Adrenal gland (tissue), 12 donors: ENCODE data around the gene SH2D7. TPM values are rescaled to one million over a fixed set of nuclear protein-coding genes. Genes with fewer than 3 reads are reported as not detected.
"Not testable (repeated sequence)": the region's sequence is repeated elsewhere in the genome, so short reads cannot be mapped to it uniquely, and the experiment has no call there.

Experiments used
- DNase-seq, 7 donors: peaks; one replicate each; pipeline ENCODE4 v3.0.0-alpha.2; 2019 to 2020
- H3K27ac ChIP-seq, 5 donors: fragments of 200-600 bp; sonication (generic) in 4 of 5; 1 replicate in 3 of 5; 2 replicates in 2 of 5; pipeline versions ENCODE4 v1.5.1 to v1.8.0; 2016 to 2020; ENCODE audit warnings: mild to moderate bottlenecking in 1 of 5
- H3K27me3 ChIP-seq: fragments of 200-600 bp; 2 replicates; pipeline ENCODE4 v1.8.0; 2021
- H3K36me3 ChIP-seq, 2 donors: fragments of 200-600 bp; replicated peaks in 1 of 2; 1 replicate in 1 of 2; 2 replicates in 1 of 2; pipeline versions ENCODE4 v1.5.1 to v1.8.0; 2018 to 2022
- H3K4me1 ChIP-seq, 2 donors: fragments of 200-600 bp; replicated peaks in 1 of 2; 1 replicate in 1 of 2; 2 replicates in 1 of 2; pipeline versions ENCODE4 v1.5.1 to v1.8.0; 2018 to 2021
- H3K4me3 ChIP-seq, 4 donors: fragments of 200-600 bp; sonication (generic) in 3 of 4; one replicate each; pipeline ENCODE4 v1.5.1; 2016 to 2018
- H3K9me3 ChIP-seq, 3 donors: fragments of 200-600 bp; sonication (generic) in 1 of 3; replicated peaks in 1 of 3; 1 replicate in 2 of 3; 2 replicates in 1 of 3; pipeline versions ENCODE4 v1.5.1 to v1.8.0; 2016 to 2021
- POLR2A ChIP-seq, 2 donors: fragments of 450-650 bp; IDR thresholded peaks; one replicate each; pipeline ENCODE4 v1.6.1; 2017; ENCODE audit warnings: antibody characterized with exemption in 2 of 2, mild to moderate bottlenecking in 2 of 2, moderate library complexity in 1 of 2
- WGBS, 4 donors: extraction: QIAGEN DNeasy Blood & Tissue Kit in 2 of 4; methylation state at CpG; one replicate each; pipeline versions ENCODE4 v1.1.5 to v1.1.7; 2013 to 2017; 5-methylcytosine and 5-hydroxymethylcytosine counted together
- intact Hi-C, 2 donors: fragments of 100-400 bp; cut with DNase I; formaldehyde crosslinking; loops; one replicate each; pipeline versions ENCODE4 v1.14.1 to v1.15.0; 2022 to 2023
- polyA plus RNA-seq, 3 donors: library from polyadenylated mRNA; stranded (reverse); fragments of 200-250 nt in 2 of 3; fragments of 350-450 nt in 1 of 3; fragmentation: Illumina TruSeq in 1 of 3; extraction: RNeasy Lipid Tissue Mini Kit (QIAGEN cat#74804) in 1 of 3; gene quantifications; one replicate each; pipeline ENCODE4 v1.2.3, GENCODE V29; 2013 to 2014
- small RNA-seq, 2 donors: library from RNA; depleted of rRNA; stranded (forward); fragments of <200 nt; gene quantifications; one replicate each; pipeline ENCODE3, GENCODE V24; 2016
- total RNA-seq, 9 donors: library from RNA; depleted of rRNA in 4 of 9; stranded (reverse); fragments of >200 nt in 4 of 9; fragments of 120-200 nt in 1 of 9; fragmentation: NEBNext Ultra II Directional in 1 of 9; extraction: Animal tissue kit (Norgen Biotek cat#: 25700) in 1 of 9; gene quantifications; one replicate each; pipeline versions ENCODE4 v1.1.0 to v1.2.4, GENCODE V29; 2013 to 2023
- TF ChIP-seq, protein P1 (sequence below), 6 experiments: fragments of 450-650 bp in 4 of 6; fragments of 200-600 bp in 2 of 6; sonication (generic) in 1 of 6; IDR thresholded peaks; 1 replicate in 5 of 6; 2 replicates in 1 of 6; pipeline versions ENCODE4 v1.5.1 to v1.8.0; 2016 to 2021; ENCODE audit warnings: antibody characterized with exemption in 6 of 6, mild to moderate bottlenecking in 2 of 6, moderate library complexity in 1 of 6
- donor health status: healthy with polysubstance abuse.
- donor health status: Bipolar disorder and iron deficiency.
- donor health status: DM: yes; HTN: yes; CAD: no.
- donor health status: DM: no; HTN: no; CAD: no.
- donor health status: DM: no; HTN: no; CAD: no.
- donor health status: DM: yes; HTN: yes; CAD: no.

Gene SH2D7
- total and polyA plus RNA-seq, 12 donors, result not detected

- peak; percentile 68 to 90 for TF ChIP-seq POLR2A (IDR thresholded peaks at IDR 0.05)
- TF ChIP-seq, protein P1, sequence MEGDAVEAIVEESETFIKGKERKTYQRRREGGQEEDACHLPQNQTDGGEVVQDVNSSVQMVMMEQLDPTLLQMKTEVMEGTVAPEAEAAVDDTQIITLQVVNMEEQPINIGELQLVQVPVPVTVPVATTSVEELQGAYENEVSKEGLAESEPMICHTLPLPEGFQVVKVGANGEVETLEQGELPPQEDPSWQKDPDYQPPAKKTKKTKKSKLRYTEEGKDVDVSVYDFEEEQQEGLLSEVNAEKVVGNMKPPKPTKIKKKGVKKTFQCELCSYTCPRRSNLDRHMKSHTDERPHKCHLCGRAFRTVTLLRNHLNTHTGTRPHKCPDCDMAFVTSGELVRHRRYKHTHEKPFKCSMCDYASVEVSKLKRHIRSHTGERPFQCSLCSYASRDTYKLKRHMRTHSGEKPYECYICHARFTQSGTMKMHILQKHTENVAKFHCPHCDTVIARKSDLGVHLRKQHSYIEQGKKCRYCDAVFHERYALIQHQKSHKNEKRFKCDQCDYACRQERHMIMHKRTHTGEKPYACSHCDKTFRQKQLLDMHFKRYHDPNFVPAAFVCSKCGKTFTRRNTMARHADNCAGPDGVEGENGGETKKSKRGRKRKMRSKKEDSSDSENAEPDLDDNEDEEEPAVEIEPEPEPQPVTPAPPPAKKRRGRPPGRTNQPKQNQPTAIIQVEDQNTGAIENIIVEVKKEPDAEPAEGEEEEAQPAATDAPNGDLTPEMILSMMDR (IDR thresholded peaks at IDR 0.05), result no peak
These were observed 56.9 kb downstream of the SH2D7 start, which contains the start of gene IDH3A for GRCh38 chr15:78149068-78149804. TSS of gene IDH3A (plus strand) at chr15:78149362. CDS start at chr15:78149404, 42 bp downstream.

GRCh38 chr15:78149805-78150751, 57.7 kb downstream of the SH2D7 start:
- DNase-seq, result peak in 1 of 7 donors; percentile 51
- Histone ChIP-seq H3K36me3 (no peaks in the 10 kb centered on the region), H3K4me1 (peaks cover 13 to 59% of the 10 kb centered on the region in 2 donors), H3K27ac (peak overlapping the region; percentile 82 to 97 (median 91)), H3K4me3 (peak overlapping the region; percentile 49 to 73 (median 52)), H3K27me3 (no peaks in the 10 kb centered on the region), H3K9me3 (no peaks in the 10 kb centered on the region)
- intact Hi-C loops, result no loop called here
- 7 to 19% (median 13%) methylated on average over 10 to 20 of the region's 20 CpGs for WGBS, 4 donors
- TF ChIP-seq POLR2A (IDR thresholded peaks at IDR 0.05), result no peak
- TF ChIP-seq, protein P1 (IDR thresholded peaks at IDR 0.05), result no peak

More at GRCh38 chr15:78149068-78149804, 56.9 kb downstream of the SH2D7 start, which contains the start of gene IDH3A:
- H3K4me1 ChIP-seq, result peaks cover 11 to 50% of the 10 kb centered on the region in 2 donors
- peak within 1 kb of the TSS; percentile 49 to 73 (median 52) for H3K4me3 ChIP-seq
- 0 to 1% (median 0%) methylated on average over 2 to 79 of the region's 79 CpGs for WGBS, 4 donors
- intact Hi-C loops, result no loop called here
- H3K27me3 ChIP-seq, result no peaks in the 10 kb centered on the region
- peak within 1 kb of the TSS; percentile 82 to 97 (median 91) for H3K27ac ChIP-seq
- no peaks in the 10 kb centered on the region for H3K36me3 ChIP-seq
- DNase-seq, result peak; percentile 99 to 100 (median 100)
- no peaks in the 10 kb centered on the region for H3K9me3 ChIP-seq

GRCh38 chr15:78151075-78151474, 58.7 kb downstream of the SH2D7 start:
- H3K4me3 ChIP-seq, intact Hi-C loops, H3K9me3 ChIP-seq, H3K36me3 ChIP-seq, H3K27me3 ChIP-seq: not testable (repeated sequence)
- WGBS, 4 donors, result 93 to 98% (median 95%) methylated on average over 8 of the region's 8 CpGs
- DNase-seq, result peak in 1 of 7 donors; percentile 39
- peak overlapping the region in 1 of 5 donors; percentile 22 for H3K27ac ChIP-seq
- peaks cover 23 to 69% of the 10 kb centered on the region in 2 donors for H3K4me1 ChIP-seq

Small RNAs within 50 kb of the gene (small RNA-seq; reads per million reads assigned to genes)
- gene RF00092, result 0 reads per million in 2 donors

Other genes with a start within 250 kb of the SH2D7 start
- gene TBC1D2B, start 14.8 kb upstream of the SH2D7 start, total RNA-seq, result 10 to 100 TPM; 31.1 to 95.0 (median 65.4) TPM
- gene TBC1D2B, start 14.8 kb upstream of the SH2D7 start, polyA plus RNA-seq, result 10 to 100 TPM; 16.3 to 24.5 (median 18.2) TPM
- gene CIB2, start 38.9 kb downstream of the SH2D7 start, total RNA-seq, result 10 to 100 TPM in 8 of 9 donors, 1 to 10 TPM in 1; 9.1 to 37.8 (median 21.1) TPM
- gene CIB2, start 38.9 kb downstream of the SH2D7 start, polyA plus RNA-seq, result 10 to 100 TPM in 1 of 3 donors, 1 to 10 TPM in 2; 4.4 to 27.6 (median 5.0) TPM
- 100 to 1,000 TPM in 8 of 9 donors, 10 to 100 TPM in 1; 61.5 to 392 (median 136) TPM for gene IDH3A, start 56.8 kb downstream of the SH2D7 start, total RNA-seq
- 100 to 1,000 TPM in 1 of 3 donors, 10 to 100 TPM in 2; 26.9 to 273 (median 50.5) TPM for gene IDH3A, start 56.8 kb downstream of the SH2D7 start, polyA plus RNA-seq
- gene ACSBG1, start 142.0 kb downstream of the SH2D7 start, total RNA-seq, result 10 to 100 TPM in 4 of 9 donors, 1 to 10 TPM in 5; 1.9 to 42.3 (median 6.7) TPM
- gene ACSBG1, start 142.0 kb downstream of the SH2D7 start, polyA plus RNA-seq, result 1 to 10 TPM; 2.5 to 5.8 (median 4.3) TPM
- gene DNAJA4, start 172.0 kb downstream of the SH2D7 start, total RNA-seq, result 10 to 100 TPM; 11.7 to 26.2 (median 21.9) TPM
- 10 to 100 TPM; 18.8 to 43.5 (median 19.8) TPM for gene DNAJA4, start 172.0 kb downstream of the SH2D7 start, polyA plus RNA-seq
- 100 to 1,000 TPM in 1 of 9 donors, 10 to 100 TPM in 8; 45.9 to 137 (median 62.0) TPM for gene SKIC8, start 207.0 kb downstream of the SH2D7 start, total RNA-seq
- 100 to 1,000 TPM in 1 of 3 donors, 10 to 100 TPM in 2; 51.3 to 111 (median 66.2) TPM for gene SKIC8, start 207.0 kb downstream of the SH2D7 start, polyA plus RNA-seq
- 1 to 10 TPM in 3 of 9 donors, under 1 TPM in 3, not detected in 3; 0.39 to 2.4 (median 0.95) TPM for gene CRABP1, start 247.8 kb downstream of the SH2D7 start, total RNA-seq
- gene CRABP1, start 247.8 kb downstream of the SH2D7 start, polyA plus RNA-seq, result 1 to 10 TPM in 1 of 3 donors, under 1 TPM in 2; 0.67 to 1.2 (median 0.80) TPM